ENCODE data around the gene ABLIM2.

ABLIM2 gene

GRCh38 chr4:8174970-8175369, 16.4 kb upstream of the ABLIM2 start:
- no peak for DNase-seq (ENCODE audit: low spot score)

DNA sequence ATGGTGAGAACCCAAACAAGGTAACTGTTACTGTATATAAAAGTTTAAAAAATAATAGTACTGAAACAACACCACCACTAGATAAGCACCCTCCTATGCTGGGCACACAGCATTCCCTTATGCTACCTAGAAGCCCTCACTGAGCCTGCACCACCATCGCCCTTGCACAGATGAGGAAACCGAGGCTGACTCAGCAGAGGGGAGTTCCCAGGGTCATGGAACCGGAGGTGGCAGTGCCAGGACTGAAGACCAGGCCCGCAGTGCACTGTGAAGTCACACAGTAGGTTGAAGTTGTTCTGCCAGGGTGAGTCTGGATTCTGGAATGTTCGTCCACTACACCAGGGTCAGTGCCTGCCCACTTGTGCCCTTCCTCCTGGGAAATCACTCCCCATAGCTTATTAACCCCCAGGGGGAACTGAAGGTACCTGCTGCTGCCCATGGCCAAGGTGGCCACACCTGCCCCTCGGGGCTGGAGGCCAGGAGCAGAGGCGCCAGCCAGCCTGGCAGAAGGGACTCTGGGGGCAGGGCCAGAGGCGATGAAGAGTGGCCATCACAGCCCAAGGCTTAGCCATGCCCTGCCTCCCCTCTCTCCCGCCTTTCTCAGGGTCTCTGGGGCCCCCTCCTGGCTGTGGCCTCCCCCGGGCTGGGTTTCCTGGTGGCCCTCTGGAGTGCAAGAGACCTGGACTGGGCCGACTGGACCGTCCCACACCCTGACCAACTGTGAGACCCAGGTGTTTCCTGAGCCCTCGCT, 15.1 kb upstream of the ABLIM2 start:
- DNase-seq (ENCODE audit: low spot score) = no peak

DNA sequence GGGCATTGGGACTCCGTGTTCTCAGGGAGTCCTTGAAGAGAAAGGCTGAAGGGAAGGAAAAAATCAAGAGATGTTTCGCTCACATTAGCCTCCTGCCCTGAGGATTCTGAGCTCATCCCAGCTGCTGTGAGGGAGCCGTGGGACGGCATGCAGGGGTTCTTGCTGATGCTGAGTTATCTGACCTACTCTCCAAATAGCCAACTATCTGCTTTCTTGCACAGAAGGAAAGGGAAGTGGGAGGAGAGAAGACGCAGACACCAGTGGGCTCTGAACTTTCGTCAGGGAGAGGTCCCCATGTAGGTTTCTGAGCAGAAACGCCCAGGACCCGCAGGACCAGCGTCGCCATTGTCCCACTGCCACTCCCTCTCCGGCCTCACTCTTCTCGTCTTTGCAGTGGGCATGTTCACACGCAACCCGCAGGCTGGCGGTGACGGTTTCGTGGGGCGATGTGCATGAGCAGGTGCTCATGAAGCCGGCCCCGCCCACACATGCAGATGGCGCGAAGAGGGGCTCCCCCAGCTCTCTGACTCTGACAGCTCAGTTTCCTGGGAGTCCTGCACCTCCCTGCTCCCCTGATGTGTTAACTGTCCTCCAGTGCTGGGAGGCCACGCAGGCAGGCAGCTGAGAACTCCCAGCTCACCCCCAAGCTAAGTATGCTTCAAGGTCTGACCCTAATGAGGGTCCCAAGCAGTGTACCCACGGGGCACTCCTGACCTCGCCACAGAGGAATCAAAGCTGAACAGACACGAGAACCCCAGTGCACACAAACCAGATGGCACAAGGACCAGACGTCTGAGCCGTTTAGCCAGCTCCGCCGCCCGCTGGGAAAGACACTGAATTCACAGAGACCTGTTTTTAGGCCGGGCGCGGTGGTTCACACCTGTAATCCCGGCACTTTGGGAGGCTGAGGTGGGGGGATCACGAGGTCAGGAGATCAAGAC, 13.6 kb upstream of the ABLIM2 start:
- DNase-seq (ENCODE audit: low spot score) = no peak

DNA sequence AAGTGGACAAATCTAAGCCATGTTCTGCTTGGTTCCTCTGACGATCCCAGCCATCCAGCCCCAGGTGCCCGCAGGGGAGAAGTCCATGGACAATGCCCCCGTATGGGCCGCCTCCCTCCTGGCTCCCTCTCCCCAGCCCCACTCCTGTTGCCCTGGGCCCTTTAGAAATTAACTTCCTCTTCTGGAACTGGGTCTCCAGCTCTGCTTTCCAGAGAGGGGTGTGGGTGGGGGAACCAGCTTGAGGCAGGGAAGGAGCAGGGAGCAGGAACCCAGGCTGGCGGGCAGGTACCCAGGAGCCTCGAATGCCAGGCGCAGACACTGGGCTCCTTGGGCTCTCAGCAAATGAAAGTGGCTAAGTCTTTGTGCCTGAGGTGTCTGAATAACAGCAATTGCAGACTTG, 12.7 kb upstream of the ABLIM2 start:
- no peak for DNase-seq (ENCODE audit: low spot score)

DNA sequence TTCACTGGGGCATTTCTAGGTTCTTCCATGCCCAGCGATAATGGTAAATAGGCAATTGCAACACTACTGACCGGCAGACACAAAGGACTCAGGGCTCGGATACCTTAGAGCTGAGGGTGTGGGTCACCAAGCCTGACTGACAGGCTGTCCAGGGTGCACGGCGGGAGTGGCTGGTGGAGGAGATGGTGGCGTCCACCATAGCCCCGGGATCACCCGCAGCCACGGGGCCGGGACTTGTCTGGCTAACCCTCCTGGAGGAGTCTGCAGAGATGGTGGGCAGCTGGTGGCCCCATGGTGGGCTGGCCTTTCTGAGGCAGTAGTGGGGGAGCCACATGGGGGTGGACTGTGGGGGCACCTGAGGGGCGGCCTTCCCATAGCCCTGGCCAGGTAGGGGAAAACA, 11.7 kb upstream of the ABLIM2 start:
- no peak for DNase-seq (ENCODE audit: low spot score)

- DNase-seq (ENCODE audit: low spot score) = no peak
Measured at GRCh38 chr4:8169763-8170162, 11.2 kb upstream of the ABLIM2 start.

DNA sequence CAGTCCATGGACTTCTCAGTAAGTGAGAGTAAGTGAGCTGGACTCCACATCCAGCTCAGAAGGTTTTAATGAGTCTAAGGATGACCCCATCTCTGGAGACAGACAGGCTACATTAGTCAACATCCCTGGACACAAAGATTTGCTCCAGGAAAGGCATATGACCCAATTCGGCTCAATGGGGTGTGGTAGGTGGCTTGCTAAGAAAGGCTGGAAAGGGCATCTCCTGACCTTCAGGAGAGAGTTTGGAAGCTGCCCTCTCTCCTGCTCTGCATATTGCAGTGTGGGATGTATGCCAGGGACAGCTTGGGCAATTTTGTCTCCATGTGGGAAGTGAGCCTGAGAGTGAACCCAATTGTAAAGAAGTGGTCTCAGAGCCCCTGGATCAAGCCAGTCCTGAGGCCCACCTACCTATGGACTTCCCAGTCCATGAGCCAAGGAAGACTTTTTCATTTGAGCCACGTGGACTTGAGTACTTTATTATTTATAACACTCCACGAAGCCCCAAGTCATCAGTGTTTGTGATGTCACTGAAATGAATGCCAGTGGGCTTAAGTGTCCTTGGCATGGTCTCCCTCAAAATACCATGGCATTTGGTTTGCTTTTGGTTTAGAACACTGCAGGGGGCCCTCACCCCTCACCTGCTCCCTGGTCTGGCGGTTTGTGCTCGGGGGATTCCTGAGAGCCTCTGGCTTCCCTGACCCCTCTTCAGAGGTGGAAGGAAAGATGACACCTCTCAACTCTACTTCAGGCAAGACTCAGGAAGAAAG, 10.4 kb upstream of the ABLIM2 start:
- DNase-seq (ENCODE audit: low spot score) = no peak

DNA sequence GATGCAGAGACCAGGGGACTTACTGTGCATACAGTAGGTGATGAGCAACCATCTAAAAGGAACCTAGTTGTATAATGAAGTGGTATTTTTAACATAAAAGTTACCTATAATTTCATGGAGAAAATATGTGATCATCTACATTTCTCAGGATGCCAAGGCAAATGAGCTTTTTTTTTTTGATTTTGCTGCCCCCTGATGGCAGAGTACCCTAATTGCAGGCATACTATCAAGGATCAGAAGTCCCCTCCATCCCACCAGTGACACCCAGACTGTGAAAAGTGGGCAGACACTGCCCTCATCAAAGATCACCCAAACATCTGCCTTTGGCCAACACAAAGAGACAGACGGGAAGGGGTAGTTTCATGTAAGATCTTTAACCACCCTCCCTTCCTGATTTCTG, 9.6 kb upstream of the ABLIM2 start:
- DNase-seq (ENCODE audit: low spot score) = no peak

DNA sequence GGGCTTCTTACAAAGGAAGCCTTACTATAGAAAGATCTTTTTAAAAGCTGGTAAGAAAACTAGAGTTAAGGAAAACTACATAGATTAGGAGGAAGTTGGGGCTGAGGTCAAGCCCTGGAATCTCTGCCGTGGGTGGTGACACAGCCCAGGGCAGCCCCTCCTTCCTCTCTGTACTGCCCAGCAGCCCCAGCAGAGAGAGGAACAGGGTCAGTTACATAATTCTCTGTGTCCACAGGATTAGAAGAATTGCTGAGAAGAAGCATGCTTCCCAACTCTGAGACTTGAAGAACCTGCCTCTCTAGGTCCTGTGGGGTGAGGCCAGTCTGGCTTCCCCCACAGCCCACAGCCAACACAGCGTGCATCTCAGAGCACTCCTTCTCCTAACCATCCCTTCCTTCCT, 9.2 kb upstream of the ABLIM2 start:
- no peak for DNase-seq (ENCODE audit: low spot score)

DNA sequence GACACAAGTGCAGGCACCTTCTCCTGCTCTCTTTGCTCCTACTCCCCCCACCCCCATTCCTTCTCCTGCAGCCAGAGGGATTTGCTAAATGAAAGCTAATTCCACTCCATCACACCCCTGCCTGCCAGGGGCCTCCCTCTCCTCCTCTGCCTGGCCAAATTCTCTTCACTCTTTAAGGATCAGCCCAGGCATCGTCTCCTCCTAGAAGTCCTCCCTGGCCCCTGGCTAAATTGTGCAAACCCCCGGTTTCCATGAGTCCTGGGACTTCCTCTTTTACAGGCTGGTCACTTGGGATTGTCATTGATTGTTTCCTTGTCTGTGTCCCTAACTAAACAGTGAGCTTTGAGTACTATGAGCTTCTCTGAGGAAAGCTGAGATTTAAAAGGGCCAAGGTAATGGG, 8.7 kb upstream of the ABLIM2 start:
- no peak for DNase-seq (ENCODE audit: low spot score)

GRCh38 chr4:8165374-8165896, 6.8 kb upstream of the ABLIM2 start:
- DNase-seq (ENCODE audit: low spot score) = no peak

DNA sequence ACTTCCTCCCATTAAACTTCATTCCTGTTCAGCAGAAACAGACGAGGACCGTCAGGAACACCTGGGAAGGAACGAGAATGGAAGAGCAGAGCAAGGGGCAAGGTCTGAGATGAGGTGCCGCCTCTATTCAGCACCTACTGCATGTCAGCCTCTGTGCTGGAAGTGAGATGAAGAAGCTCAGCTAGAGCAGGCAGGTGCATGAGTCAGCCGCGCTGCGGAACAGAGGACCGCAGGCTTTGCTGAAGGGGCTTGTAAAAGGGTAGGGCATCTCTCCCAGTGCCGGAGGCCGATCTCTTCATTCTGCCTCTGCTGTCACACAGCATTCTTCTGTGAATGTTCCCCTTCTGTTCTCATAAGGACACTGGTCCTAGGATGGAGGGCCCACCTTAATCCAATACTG, 6.1 kb upstream of the ABLIM2 start:
- DNase-seq (ENCODE audit: low spot score) = no peak

DNA sequence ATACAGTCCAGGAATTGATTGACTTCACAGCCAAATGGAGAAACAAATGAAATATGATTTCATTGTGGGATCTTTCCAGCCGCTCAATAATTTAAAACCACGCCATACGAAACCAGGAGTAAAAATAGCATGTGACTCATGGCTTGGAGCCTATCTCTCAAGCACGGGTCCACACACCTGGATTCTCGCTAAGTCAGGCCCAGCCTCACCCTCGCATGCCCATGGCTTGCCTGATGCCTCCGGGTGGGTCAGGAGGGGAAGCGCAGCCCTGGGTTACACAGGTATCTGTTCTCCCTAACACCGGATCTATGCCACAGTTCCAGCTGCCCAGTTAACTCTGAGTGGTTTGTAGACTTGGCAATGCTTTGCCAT, 5.6 kb upstream of the ABLIM2 start:
- no peak for DNase-seq (ENCODE audit: low spot score)

DNA sequence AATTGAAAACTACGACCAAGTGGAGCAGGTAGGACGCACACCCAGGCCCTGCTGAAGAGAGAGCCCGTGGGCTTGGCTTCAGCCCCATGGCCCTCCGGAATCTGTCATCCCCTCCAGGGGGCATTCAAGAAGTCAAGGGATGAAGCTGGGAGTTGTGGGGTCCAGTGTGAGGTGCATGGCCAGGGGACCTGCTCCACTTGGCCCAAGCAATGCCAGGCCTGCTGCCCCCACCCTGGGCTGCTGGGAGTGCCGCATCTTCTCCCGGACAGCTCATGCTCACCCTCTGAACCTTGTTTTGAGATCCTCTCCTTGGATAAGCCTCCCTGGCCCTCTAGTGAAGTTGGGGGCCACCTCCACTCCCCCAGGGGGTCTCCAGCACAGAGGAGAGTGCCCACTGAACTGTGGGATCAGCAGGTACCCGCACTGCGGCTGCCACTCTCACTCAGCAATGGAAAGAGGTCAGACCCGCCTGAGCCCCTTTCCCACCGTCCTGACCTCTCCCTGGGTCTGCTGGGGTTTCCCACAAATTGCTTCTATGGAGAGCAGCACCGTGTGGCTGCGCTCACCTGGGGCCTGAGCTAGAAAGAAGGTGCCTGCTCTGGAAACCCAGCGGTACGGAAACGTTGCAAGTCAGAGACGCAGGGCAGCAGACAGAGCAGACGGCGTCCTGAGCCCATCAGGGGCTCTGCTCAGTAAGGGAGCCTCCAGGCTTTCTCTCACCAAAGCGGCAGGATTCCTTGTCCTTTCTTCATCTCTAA, 5.0 kb upstream of the ABLIM2 start:
- DNase-seq (ENCODE audit: low spot score) = no peak

DNA sequence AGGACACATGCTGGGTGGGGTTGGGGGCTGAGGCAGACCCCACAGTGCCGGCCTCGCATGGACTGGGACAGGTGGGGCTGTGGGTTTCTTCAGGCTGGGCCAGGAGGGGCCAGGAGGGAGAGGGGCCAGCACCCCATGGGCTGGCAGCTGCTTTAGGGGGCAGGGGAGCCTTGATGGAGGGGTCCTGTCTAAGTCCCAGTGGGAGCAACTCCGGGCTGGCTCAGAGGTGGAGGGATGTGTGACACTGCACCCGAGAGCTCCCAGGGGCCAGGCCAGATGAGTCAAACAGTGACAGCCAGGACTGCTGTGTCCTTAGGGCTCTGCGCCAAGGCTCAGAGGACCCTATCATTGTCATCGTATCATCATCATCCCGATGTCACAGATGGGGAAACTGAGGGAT, 4.4 kb upstream of the ABLIM2 start:
- DNase-seq (ENCODE audit: low spot score) = no peak

- DNase-seq (ENCODE audit: low spot score) = no peak
Measured at GRCh38 chr4:8162625-8163024, 4.0 kb upstream of the ABLIM2 start.

GRCh38 chr4:8160572-8160971, 2.0 kb upstream of the ABLIM2 start:
- no peak for DNase-seq (ENCODE audit: low spot score)

DNA sequence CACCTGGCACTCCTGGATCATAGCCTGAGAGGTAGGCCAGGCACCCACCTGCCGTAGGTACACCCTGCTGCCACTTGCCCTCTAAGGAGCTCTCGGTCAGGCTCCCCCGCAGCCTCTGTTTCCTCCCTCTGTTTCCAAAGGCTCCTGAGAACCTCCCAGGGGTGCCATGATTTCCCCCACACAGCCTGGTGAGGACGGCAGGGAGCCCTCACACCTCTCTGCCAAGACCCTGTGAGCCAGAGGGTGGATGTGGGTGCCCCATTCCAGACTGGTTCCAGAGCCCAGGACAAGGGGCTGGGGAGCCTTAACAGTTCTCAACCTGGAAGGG, 1.6 kb upstream of the ABLIM2 start:
- no peak for DNase-seq (ENCODE audit: low spot score)

DNA sequence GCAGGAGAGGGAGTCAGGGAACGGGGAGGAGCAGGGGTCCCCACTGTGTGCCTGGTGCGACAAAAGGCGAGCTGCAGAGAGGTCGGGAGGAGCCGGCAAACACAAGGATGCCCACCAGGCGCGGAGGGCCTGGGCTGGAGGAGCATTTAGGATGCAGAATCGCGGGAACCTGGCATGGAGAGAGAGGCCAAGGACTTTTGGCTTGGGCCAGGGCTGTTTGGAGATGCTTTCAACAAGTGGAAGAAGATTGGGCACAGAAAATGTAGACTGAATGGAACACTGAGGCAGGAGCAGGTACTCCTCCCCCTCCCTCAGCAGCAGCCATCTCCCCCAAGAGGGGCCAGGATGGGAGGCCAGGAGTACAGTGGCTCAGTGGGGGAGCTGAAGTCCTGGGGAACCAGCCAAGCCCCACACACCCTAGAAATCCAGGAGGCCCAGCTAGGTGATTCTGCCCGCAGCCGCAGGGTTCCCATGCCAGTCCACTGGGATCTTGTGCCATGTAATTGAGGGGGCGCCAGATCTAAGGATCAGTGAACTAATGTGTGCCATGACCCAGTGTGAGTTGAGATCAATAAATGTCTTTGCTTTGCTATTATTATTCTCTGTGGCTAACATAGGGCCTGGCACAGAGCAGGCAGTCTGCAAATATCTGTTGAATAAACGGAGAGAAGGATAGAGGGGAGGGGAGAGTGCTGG, 1.1 kb upstream of the ABLIM2 start:
- no peak for DNase-seq (ENCODE audit: low spot score)

GRCh38 chr4:8157944-8158709, 486 bp downstream of the ABLIM2 start:
- no peak for DNase-seq (ENCODE audit: low spot score)

GRCh38 chr4:8157496-8157895, 1.1 kb downstream of the ABLIM2 start:
- DNase-seq (ENCODE audit: low spot score) = no peak
